ENCODE measurements around the gene DOCK4.

DOCK4 gene

DNA sequence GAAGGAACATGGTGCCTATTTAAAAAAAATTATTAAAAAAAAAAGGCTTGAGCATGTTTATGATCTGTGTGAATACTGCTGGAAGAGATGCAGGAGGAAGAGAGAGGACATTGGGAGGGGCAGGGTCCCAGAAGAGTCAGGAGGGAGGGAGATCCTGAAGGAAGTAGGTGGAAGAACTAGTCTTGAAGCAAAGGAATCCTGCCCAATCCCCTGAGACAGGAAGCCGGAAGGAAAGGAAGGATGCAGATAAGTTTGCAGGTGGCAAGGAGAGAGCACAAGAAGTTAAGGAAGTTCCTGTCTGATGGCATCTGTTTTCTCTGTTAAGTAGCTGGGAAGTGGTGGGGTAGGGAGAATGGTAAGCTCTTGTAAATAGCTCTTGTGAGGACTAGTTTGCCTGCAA lies 318.5 kb downstream of the DOCK4 start:
- Histone ChIP-seq H3K9me3 (ENCODE audit: severe bottlenecking) (no peaks in the 10 kb centered on the region), H3K27me3 (ENCODE audit: insufficient read depth, poor library complexity, severe bottlenecking) (no peaks in the 10 kb centered on the region), H3K4me1 (ENCODE audit: insufficient read depth, poor library complexity, severe bottlenecking) (no peaks in the 10 kb centered on the region), H3K4me3 (ENCODE audit: severe bottlenecking) (no peak overlapping the region), H3K27ac (ENCODE audit: poor library complexity, severe bottlenecking) (no peak overlapping the region), H3K36me3 (ENCODE audit: low read depth) (no peaks in the 10 kb centered on the region)
- no peak for ATAC-seq (ENCODE audit: low read depth)
- no peak for DNase-seq (ENCODE audit: low spot score)
- TF ChIP-seq, protein P1, sequence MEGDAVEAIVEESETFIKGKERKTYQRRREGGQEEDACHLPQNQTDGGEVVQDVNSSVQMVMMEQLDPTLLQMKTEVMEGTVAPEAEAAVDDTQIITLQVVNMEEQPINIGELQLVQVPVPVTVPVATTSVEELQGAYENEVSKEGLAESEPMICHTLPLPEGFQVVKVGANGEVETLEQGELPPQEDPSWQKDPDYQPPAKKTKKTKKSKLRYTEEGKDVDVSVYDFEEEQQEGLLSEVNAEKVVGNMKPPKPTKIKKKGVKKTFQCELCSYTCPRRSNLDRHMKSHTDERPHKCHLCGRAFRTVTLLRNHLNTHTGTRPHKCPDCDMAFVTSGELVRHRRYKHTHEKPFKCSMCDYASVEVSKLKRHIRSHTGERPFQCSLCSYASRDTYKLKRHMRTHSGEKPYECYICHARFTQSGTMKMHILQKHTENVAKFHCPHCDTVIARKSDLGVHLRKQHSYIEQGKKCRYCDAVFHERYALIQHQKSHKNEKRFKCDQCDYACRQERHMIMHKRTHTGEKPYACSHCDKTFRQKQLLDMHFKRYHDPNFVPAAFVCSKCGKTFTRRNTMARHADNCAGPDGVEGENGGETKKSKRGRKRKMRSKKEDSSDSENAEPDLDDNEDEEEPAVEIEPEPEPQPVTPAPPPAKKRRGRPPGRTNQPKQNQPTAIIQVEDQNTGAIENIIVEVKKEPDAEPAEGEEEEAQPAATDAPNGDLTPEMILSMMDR (IDR thresholded peaks at IDR 0.05; ENCODE audit: poor library complexity, severe bottlenecking): no peak

DNA sequence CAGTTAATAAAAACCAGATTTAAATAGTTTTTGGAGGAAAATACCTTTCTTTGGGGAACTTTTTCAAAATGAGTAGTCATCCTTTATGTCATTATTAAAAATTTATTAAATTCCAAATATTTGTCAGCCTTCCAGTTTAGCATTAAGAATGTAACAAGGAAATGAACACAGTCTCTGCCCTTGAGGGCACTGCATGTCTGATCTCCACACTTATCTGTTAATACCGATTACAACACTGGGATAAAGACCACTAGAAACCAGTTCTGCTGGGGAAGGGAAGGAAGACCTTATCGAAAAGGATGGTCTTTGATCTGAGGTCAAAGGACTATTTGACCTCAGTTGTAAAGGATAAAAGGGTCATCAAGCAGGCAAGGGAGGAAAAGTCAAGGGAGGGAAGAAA lies 320.0 kb downstream of the DOCK4 start:
- TF ChIP-seq, protein P1 (IDR thresholded peaks at IDR 0.05; ENCODE audit: poor library complexity, severe bottlenecking): no peak
- H3K27me3 ChIP-seq (ENCODE audit: insufficient read depth, poor library complexity, severe bottlenecking): no peaks in the 10 kb centered on the region
- H3K9me3 ChIP-seq (ENCODE audit: severe bottlenecking): no peaks in the 10 kb centered on the region
- no peak overlapping the region for H3K4me3 ChIP-seq (ENCODE audit: severe bottlenecking)
- H3K27ac ChIP-seq (ENCODE audit: poor library complexity, severe bottlenecking): no peak overlapping the region
- H3K36me3 ChIP-seq (ENCODE audit: low read depth): no peaks in the 10 kb centered on the region
- H3K4me1 ChIP-seq (ENCODE audit: insufficient read depth, poor library complexity, severe bottlenecking): no peaks in the 10 kb centered on the region
- ATAC-seq (ENCODE audit: low read depth) (no peak), DNase-seq (ENCODE audit: low spot score) (no peak)

DNA sequence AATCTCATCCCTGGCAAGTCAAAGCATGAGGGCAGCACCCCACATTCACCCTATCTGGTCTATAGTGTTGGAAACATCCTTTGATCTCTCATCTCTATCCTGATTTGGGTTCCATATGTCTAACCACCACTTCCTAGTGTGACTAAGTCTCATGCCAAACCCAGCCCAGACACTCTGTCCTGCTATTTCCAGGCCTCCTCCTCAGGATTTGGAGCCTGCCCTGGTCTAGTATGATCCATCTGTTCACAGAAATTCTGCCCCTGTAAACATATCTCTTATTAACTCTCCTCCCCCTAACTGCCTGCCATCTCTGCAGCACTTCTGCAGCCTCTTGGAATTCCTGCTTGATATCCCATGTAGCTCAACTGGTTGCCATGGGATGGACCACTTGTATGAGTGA lies 323.0 kb downstream of the DOCK4 start:
- Histone ChIP-seq H3K36me3 (ENCODE audit: low read depth) (no peaks in the 10 kb centered on the region), H3K27me3 (ENCODE audit: insufficient read depth, poor library complexity, severe bottlenecking) (no peaks in the 10 kb centered on the region), H3K9me3 (ENCODE audit: severe bottlenecking) (no peaks in the 10 kb centered on the region), H3K4me1 (ENCODE audit: insufficient read depth, poor library complexity, severe bottlenecking) (no peaks in the 10 kb centered on the region), H3K4me3 (ENCODE audit: severe bottlenecking) (no peak overlapping the region), H3K27ac (ENCODE audit: poor library complexity, severe bottlenecking) (no peak overlapping the region)
- TF ChIP-seq, protein P1 (IDR thresholded peaks at IDR 0.05; ENCODE audit: poor library complexity, severe bottlenecking): no peak
- ATAC-seq (ENCODE audit: low read depth) (no peak), DNase-seq (ENCODE audit: low spot score) (no peak)

DNA sequence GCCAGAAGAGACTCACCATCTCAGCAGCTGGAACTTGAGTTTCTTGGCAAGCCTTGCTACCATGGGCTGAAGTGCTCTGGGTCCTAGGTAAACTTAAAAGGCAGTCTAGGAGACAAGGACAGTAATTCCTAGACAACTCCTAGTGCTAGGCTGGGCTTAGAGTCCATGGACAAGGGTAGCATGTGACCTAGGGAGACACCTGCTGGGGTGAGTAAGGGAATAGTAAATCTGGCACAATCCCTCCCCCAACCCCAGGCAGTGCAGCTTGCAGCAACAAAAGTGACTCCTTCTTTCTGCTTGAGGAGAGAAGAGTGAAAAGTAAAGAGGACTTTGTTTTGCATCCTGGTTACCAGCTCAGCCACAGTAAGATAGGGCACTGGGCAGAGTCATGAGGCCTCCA lies 327.4 kb downstream of the DOCK4 start:
- Histone ChIP-seq H3K36me3 (ENCODE audit: low read depth) (0 out of 2 replicates have a peak, but pooled peaks cover 7% of the 10 kb centered on the region), H3K27me3 (ENCODE audit: insufficient read depth, poor library complexity, severe bottlenecking) (no peaks in the 10 kb centered on the region), H3K4me3 (ENCODE audit: severe bottlenecking) (no peak overlapping the region), H3K9me3 (ENCODE audit: severe bottlenecking) (no peaks in the 10 kb centered on the region), H3K27ac (ENCODE audit: poor library complexity, severe bottlenecking) (no peak overlapping the region), H3K4me1 (ENCODE audit: insufficient read depth, poor library complexity, severe bottlenecking) (no peaks in the 10 kb centered on the region)
- ATAC-seq (ENCODE audit: low read depth): no peak
- TF ChIP-seq, protein P1 (IDR thresholded peaks at IDR 0.05; ENCODE audit: poor library complexity, severe bottlenecking): no peak
- DNase-seq (ENCODE audit: low spot score): no peak

DNA sequence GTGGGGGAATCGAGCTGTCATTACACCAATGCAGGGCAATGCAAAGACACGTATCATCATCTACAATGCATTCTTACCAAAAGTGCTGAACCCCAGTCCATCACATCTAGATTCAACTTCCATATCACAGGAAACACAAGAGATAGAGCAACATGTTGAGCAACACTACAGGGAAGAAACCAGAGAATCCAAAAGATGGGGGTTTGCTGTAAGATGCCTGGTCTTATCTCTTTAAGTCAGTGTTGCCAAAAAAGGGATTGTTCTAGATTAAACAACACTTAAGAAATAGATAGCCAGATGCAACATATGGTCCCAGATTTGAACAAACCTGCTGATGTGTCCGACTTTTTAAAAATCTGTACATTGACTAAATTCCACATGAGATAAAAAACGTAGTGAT lies 328.3 kb downstream of the DOCK4 start:
- no peak overlapping the region for H3K27ac ChIP-seq (ENCODE audit: poor library complexity, severe bottlenecking)
- no peaks in the 10 kb centered on the region for H3K27me3 ChIP-seq (ENCODE audit: insufficient read depth, poor library complexity, severe bottlenecking)
- no peaks in the 10 kb centered on the region for H3K4me1 ChIP-seq (ENCODE audit: insufficient read depth, poor library complexity, severe bottlenecking)
- TF ChIP-seq, protein P1 (IDR thresholded peaks at IDR 0.05; ENCODE audit: poor library complexity, severe bottlenecking): no peak
- 0 out of 2 replicates have a peak, but pooled peaks cover 7% of the 10 kb centered on the region for H3K36me3 ChIP-seq (ENCODE audit: low read depth)
- no peak for ATAC-seq (ENCODE audit: low read depth)
- H3K9me3 ChIP-seq (ENCODE audit: severe bottlenecking): no peaks in the 10 kb centered on the region
- DNase-seq (ENCODE audit: low spot score): no peak
- no peak overlapping the region for H3K4me3 ChIP-seq (ENCODE audit: severe bottlenecking)

Measured in RWPE2 (cell line).